Caco-2 (cell line): Measurements from ENCODE around the gene PPP3CB. TPM values are rescaled to one million over a fixed set of nuclear protein-coding genes. Genes with fewer than 3 reads are reported as not detected.

Source experiments
- BruUV-seq: library from RNA; stranded (reverse); fragments of 400-500 nt; replicated peaks from 2 replicates; lab custom pipeline; 2021; lab: Mats Ljungman, UMichigan
- CTCF ChIA-PET: fragments of 300-600 bp; sonication (Branson Sonifier 250); formaldehyde crosslinking; loops from one replicate; lab custom pipeline; 2022; ENCODE audit warnings: antibody characterized with exemption; lab: Charles Lee
- POLR2A ChIA-PET: fragments of 300-600 bp; sonication (Branson Sonifier 250); formaldehyde crosslinking; loops from one replicate; lab custom pipeline; 2022; ENCODE audit warnings: antibody characterized with exemption; lab: Charles Lee
- DNase-seq, 2 experiments: peaks; one replicate each; pipeline versions ENCODE4 v3.0.0 to v3.0.0-alpha.2; 2020 to 2022
- H3K27me3 ChIP-seq: replicated peaks from 2 replicates; pipeline ENCODE4 v1.6.0; 2011; ENCODE audit warnings: low read length; ENCODE audit not compliant: control insufficient read depth, insufficient read depth
- H3K36me3 ChIP-seq: 2 replicates; pipeline ENCODE4 v1.5.1; 2011; ENCODE audit warnings: low read length; ENCODE audit not compliant: control insufficient read depth, insufficient read depth
- H3K4me1 ChIP-seq: fragments of 250-450 bp; sonication (Bioruptor Pico); 2 replicates; pipeline ENCODE4 v1.5.1; 2020; ENCODE audit warnings: mild to moderate bottlenecking
- H3K4me3 ChIP-seq: 2 replicates; pipeline ENCODE4 v1.5.1; 2011; ENCODE audit warnings: low read depth, mild to moderate bottlenecking, control low read depth, low read length
- H3K9me3 ChIP-seq: fragments of 250-450 bp; sonication (Bioruptor Pico); 2 replicates; pipeline ENCODE4 v1.5.1; 2020; ENCODE audit warnings: mild to moderate bottlenecking, moderate library complexity
- H3K27ac Mint-ChIP-seq: one replicate; pipeline ENCODE4 v1.8.0; 2022; ENCODE audit warnings: mixed read lengths; ENCODE audit not compliant: unreplicated experiment
- H3K27me3 Mint-ChIP-seq: one replicate; pipeline ENCODE4 v1.8.0; 2022; ENCODE audit warnings: mixed read lengths; ENCODE audit not compliant: insufficient read depth, unreplicated experiment
- H3K36me3 Mint-ChIP-seq: one replicate; pipeline ENCODE4 v1.8.0; 2022; ENCODE audit warnings: mild to moderate bottlenecking, mixed read lengths; ENCODE audit not compliant: insufficient read depth, unreplicated experiment
- H3K4me1 Mint-ChIP-seq: one replicate; pipeline ENCODE4 v1.8.0; 2022; ENCODE audit warnings: low read depth, mixed read lengths; ENCODE audit not compliant: unreplicated experiment
- H3K4me3 Mint-ChIP-seq: one replicate; pipeline ENCODE4 v1.8.0; 2022; ENCODE audit warnings: mild to moderate bottlenecking, moderate library complexity, mixed read lengths; ENCODE audit not compliant: unreplicated experiment
- H3K9me3 Mint-ChIP-seq: one replicate; pipeline ENCODE4 v1.8.0; 2022; ENCODE audit warnings: mixed read lengths; ENCODE audit not compliant: unreplicated experiment
- intact Hi-C: fragments of 100-400 bp; cut with micrococcal nuclease; formaldehyde crosslinking; loops from one replicate; pipeline ENCODE4 v1.10.0; 2022; ENCODE audit not compliant: unreplicated experiment
- total RNA-seq: library from RNA; stranded (reverse); gene quantifications from 2 replicates; pipeline ENCODE4 v1.2.3, GENCODE V29; 2022
- TF ChIP-seq, protein P1 (sequence below), 2 experiments: fragments of 200-600 bp in 1 of 2; IDR thresholded peaks; 1 replicate in 1 of 2; 2 replicates in 1 of 2; pipeline versions ENCODE4 v1.5.1 to v1.8.0; 2011 to 2022; ENCODE audit warnings: antibody characterized with exemption in 1 of 2, control low read depth in 1 of 2, inconsistent platforms in 1 of 2, low read depth in 1 of 2, low read length in 1 of 2, mild to moderate bottlenecking in 1 of 2, moderate library complexity in 1 of 2; ENCODE audit not compliant: insufficient read depth in 1 of 2, severe bottlenecking in 1 of 2, unreplicated experiment in 1 of 2

The PPP3CB gene
- total RNA-seq, 1 experiment from 2014 or later: 41.5 TPM

DNA sequence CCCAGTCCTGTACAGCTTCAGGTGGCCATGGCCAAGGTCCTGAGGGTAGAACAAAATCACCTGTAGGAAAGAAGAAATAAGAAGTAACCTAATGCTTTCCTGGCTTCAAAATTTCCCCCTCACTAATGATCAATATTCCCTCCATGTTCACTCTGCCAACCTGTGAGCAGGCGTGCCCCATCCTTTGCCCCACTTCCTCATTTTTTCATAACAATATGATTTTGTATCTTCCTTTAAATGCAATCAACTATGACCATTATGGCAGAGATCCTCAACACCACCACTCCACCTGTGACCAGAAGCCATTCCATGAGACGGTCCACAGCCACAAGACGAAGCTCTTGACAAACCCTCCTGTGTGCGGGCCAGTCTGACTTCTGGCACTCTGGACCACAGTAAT is 69.5 kb downstream of the PPP3CB start:
- Histone ChIP-seq H3K4me3 (no peak overlapping the region), H3K36me3 (peaks cover 4% of the 10 kb centered on the region; the same call in 1 of the 2 replicates), H3K27me3 (no peaks in the 10 kb centered on the region), H3K9me3 (no peaks in the 10 kb centered on the region), H3K4me1 (no peaks in the 10 kb centered on the region)
- TF ChIP-seq, protein P1, sequence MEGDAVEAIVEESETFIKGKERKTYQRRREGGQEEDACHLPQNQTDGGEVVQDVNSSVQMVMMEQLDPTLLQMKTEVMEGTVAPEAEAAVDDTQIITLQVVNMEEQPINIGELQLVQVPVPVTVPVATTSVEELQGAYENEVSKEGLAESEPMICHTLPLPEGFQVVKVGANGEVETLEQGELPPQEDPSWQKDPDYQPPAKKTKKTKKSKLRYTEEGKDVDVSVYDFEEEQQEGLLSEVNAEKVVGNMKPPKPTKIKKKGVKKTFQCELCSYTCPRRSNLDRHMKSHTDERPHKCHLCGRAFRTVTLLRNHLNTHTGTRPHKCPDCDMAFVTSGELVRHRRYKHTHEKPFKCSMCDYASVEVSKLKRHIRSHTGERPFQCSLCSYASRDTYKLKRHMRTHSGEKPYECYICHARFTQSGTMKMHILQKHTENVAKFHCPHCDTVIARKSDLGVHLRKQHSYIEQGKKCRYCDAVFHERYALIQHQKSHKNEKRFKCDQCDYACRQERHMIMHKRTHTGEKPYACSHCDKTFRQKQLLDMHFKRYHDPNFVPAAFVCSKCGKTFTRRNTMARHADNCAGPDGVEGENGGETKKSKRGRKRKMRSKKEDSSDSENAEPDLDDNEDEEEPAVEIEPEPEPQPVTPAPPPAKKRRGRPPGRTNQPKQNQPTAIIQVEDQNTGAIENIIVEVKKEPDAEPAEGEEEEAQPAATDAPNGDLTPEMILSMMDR (IDR thresholded peaks at IDR 0.05; ENCODE audit: insufficient read depth in 1 of 2, low read depth in 1 of 2, low read length in 1 of 2, severe bottlenecking in 1 of 2, unreplicated experiment in 1 of 2): no peak
- no peaks in the 10 kb centered on the region for H3K9me3 Mint-ChIP-seq
- peaks cover 28% of the 10 kb centered on the region for H3K36me3 Mint-ChIP-seq
- intact Hi-C loops: no loop called here
- CTCF ChIA-PET: no interaction called here
- no peak overlapping the region for H3K4me3 Mint-ChIP-seq
- no peaks in the 10 kb centered on the region for H3K27me3 Mint-ChIP-seq
- no TSS peak for BruUV-seq
- H3K27ac Mint-ChIP-seq: no peak overlapping the region
- POLR2A ChIA-PET: no interaction called here
- DNase-seq: no peak
- no peaks in the 10 kb centered on the region for H3K4me1 Mint-ChIP-seq

DNA sequence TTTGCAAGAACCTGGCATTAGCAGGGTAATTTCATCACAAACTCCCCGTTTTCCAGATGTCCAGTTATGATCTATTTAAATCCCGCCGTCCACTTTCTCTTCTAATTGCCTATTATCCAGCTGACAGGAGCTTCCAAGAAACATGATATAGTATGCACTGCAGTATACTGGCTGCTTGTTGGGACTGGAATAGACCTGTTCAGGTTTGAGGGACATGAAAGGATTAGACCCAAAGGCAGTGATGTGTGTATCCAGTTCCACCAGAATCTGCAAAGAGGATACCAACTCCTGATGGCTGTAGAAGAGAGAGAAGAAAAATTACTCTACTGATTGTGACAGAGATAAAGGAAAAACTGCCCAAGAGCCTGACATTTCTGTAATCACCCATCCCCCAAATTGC is 71.3 kb downstream of the PPP3CB start:
- no peaks in the 10 kb centered on the region for H3K4me1 Mint-ChIP-seq
- no peak for DNase-seq
- intact Hi-C loops: no loop called here
- TF ChIP-seq, protein P1 (IDR thresholded peaks at IDR 0.05; ENCODE audit: insufficient read depth in 1 of 2, low read depth in 1 of 2, low read length in 1 of 2, severe bottlenecking in 1 of 2, unreplicated experiment in 1 of 2): no peak
- ChIA-PET POLR2A (no interaction called here), CTCF (no interaction called here)
- no peak overlapping the region for H3K4me3 ChIP-seq
- peaks cover 28% of the 10 kb centered on the region for H3K36me3 Mint-ChIP-seq
- no peaks in the 10 kb centered on the region for H3K9me3 Mint-ChIP-seq
- peaks cover 4% of the 10 kb centered on the region; the same call in 1 of the 2 replicates for H3K36me3 ChIP-seq
- H3K4me1 ChIP-seq: peaks cover 3% of the 10 kb centered on the region
- H3K9me3 ChIP-seq: no peaks in the 10 kb centered on the region
- no peaks in the 10 kb centered on the region for H3K27me3 Mint-ChIP-seq
- no TSS peak for BruUV-seq
- no peak overlapping the region for H3K4me3 Mint-ChIP-seq
- H3K27ac Mint-ChIP-seq: no peak overlapping the region
- no peaks in the 10 kb centered on the region for H3K27me3 ChIP-seq

DNA sequence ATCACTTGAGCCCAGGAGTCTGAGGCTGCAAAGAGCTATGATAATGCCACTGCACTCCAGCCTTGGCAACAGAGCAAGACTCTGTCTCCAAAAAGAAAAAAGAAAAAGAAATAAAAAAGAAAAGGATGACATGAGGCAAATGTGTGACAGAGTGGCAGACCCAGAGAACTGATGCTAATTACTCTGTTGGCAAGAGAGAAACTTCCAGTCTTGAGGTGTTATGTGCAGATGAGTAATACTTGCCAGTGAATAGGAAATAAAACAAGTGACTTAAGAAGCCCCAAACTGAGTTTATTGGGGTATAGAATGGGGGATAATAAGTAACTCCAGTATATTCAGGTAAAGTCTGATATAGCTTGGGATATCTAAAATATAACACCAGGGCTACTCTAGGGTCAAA is 72.5 kb downstream of the PPP3CB start:
- H3K36me3 Mint-ChIP-seq: peaks cover 30% of the 10 kb centered on the region
- TF ChIP-seq, protein P1 (IDR thresholded peaks at IDR 0.05; ENCODE audit: insufficient read depth in 1 of 2, low read depth in 1 of 2, low read length in 1 of 2, severe bottlenecking in 1 of 2, unreplicated experiment in 1 of 2): no peak
- DNase-seq: no peak
- no peak overlapping the region for H3K27ac Mint-ChIP-seq
- Histone ChIP-seq H3K4me1 (peaks cover 15% of the 10 kb centered on the region), H3K27me3 (no peaks in the 10 kb centered on the region), H3K4me3 (no peak overlapping the region), H3K36me3 (peaks cover 4% of the 10 kb centered on the region; the same call in 1 of the 2 replicates), H3K9me3 (no peaks in the 10 kb centered on the region)
- H3K4me3 Mint-ChIP-seq: no peak overlapping the region
- POLR2A ChIA-PET: no interaction called here
- H3K4me1 Mint-ChIP-seq: peaks cover 11% of the 10 kb centered on the region
- H3K9me3 Mint-ChIP-seq: no peaks in the 10 kb centered on the region
- no TSS peak for BruUV-seq
- no peaks in the 10 kb centered on the region for H3K27me3 Mint-ChIP-seq
- CTCF ChIA-PET: no interaction called here
- intact Hi-C loops: no loop called here
